ENCODE data around the gene NEUROD2.

GRCh38 chr17:39599665-39600231 is 8.0 kb downstream of the NEUROD2 start:
- TF ChIP-seq JUN (IDR thresholded peaks at IDR 0.05; ENCODE audit: borderline replicate concordance, insufficient read depth, insufficient read length, low read depth): no peak
- no peak for TF ChIP-seq POLR2AphosphoS5 (IDR thresholded peaks at IDR 0.05; ENCODE audit: insufficient read depth, low read depth, low read length)
- no peak for TF ChIP-seq CTCF (IDR thresholded peaks at IDR 0.05; ENCODE audit: extremely low read depth in 1 of 2, insufficient read depth in 1 of 2, low read depth in 1 of 2, low read length in 2 of 2)
- no peak for TF ChIP-seq POLR2A (IDR thresholded peaks at IDR 0.05; ENCODE audit: low read depth, low read length)
- peak; percentile 62 for TF ChIP-seq EZH2 (IDR thresholded peaks at IDR 0.05; ENCODE audit: borderline replicate concordance, low read depth, low read length, severe bottlenecking)
- TF ChIP-seq MAX (IDR thresholded peaks at IDR 0.05; ENCODE audit: insufficient read depth, insufficient read length): no peak
- no peak for TF ChIP-seq MYC (IDR thresholded peaks at IDR 0.05; ENCODE audit: low read depth, low read length)

Measured in endothelial cell of umbilical vein (primary cell).